ENCODE results near the gene PTPRE.

DNA sequence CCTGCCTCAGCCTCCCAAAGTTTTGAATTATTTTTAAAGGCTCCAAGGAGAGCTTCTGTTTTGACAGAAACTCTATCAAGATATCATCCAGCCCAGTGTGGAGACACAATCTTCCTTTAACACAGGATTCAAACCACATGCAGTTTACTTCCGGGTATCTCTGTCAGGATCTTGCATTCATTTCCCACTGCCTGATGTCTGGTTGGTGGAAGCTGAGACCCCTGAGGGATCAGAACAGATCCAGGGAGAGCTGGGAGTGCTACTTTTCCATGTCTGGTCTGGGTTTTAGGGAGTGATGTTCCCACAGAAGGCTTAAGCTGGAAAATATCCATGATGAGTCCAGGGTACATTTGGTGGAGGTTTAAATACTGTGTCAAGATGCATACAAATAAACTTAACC, 16.7 kb downstream of the PTPRE start:
- TF ChIP-seq, protein P1, sequence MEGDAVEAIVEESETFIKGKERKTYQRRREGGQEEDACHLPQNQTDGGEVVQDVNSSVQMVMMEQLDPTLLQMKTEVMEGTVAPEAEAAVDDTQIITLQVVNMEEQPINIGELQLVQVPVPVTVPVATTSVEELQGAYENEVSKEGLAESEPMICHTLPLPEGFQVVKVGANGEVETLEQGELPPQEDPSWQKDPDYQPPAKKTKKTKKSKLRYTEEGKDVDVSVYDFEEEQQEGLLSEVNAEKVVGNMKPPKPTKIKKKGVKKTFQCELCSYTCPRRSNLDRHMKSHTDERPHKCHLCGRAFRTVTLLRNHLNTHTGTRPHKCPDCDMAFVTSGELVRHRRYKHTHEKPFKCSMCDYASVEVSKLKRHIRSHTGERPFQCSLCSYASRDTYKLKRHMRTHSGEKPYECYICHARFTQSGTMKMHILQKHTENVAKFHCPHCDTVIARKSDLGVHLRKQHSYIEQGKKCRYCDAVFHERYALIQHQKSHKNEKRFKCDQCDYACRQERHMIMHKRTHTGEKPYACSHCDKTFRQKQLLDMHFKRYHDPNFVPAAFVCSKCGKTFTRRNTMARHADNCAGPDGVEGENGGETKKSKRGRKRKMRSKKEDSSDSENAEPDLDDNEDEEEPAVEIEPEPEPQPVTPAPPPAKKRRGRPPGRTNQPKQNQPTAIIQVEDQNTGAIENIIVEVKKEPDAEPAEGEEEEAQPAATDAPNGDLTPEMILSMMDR (IDR thresholded peaks at IDR 0.05; ENCODE audit: low read depth, low read length, poor library complexity, severe bottlenecking), result no peak
- no peak for TF ChIP-seq EZH2phosphoT487 (IDR thresholded peaks at IDR 0.05; ENCODE audit: borderline replicate concordance, low read length)
